Astrocyte of the spinal cord (primary cell): ENCODE measurements around the gene PDAP1.
A peak's percentile ranks its signal among the peaks of the same experiment; 100 is the strongest.
"Not testable (repeated sequence)": the region's sequence is repeated elsewhere in the genome, so short reads cannot be mapped to it uniquely, and the experiment has no call there.

Experiments
- DNase-seq: peaks from one replicate; pipeline ENCODE4 v3.0.0; 2011; ENCODE audit warnings: low read depth, low spot score
- H3K4me3 ChIP-seq: 2 replicates; pipeline ENCODE4 v1.5.1; 2011; ENCODE audit warnings: low read depth, mild to moderate bottlenecking, low read length, moderate library complexity
- in situ Hi-C: cut with HindIII; loops from 2 replicates; pipeline ENCODE4 v1.10.0; 2017; ENCODE audit warnings: low sequenced_read_pairs
- TF ChIP-seq, protein P1 (sequence below): IDR thresholded peaks from 2 replicates; pipeline ENCODE4 v1.5.1; 2012; ENCODE audit warnings: low read depth, mild to moderate bottlenecking, low read length, inconsistent platforms

The PDAP1 gene

DNA sequence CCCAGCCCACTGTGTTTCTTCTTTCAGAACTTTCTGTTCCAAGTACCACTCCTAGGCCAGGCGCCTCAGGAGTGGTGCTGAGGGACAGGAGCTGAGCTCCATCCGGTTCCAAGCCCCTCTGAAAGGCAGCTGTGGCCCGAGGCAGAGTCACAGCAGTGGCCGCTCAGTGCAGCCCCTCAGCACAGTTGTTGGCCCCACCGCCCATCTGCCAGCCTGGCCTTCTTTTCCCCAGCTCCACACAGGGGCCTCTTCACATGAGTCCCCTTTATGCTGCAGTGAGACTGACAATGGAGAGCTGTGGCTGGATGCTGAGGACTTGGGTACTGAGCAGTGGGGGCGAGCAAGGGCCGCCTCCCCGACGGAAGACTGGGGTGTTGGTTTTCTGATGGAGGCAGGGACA, 9.9 kb upstream of the PDAP1 start:
- no peak overlapping the region for H3K4me3 ChIP-seq
- DNase-seq: no peak
- in situ Hi-C loops: no loop called here
- TF ChIP-seq, protein P1, sequence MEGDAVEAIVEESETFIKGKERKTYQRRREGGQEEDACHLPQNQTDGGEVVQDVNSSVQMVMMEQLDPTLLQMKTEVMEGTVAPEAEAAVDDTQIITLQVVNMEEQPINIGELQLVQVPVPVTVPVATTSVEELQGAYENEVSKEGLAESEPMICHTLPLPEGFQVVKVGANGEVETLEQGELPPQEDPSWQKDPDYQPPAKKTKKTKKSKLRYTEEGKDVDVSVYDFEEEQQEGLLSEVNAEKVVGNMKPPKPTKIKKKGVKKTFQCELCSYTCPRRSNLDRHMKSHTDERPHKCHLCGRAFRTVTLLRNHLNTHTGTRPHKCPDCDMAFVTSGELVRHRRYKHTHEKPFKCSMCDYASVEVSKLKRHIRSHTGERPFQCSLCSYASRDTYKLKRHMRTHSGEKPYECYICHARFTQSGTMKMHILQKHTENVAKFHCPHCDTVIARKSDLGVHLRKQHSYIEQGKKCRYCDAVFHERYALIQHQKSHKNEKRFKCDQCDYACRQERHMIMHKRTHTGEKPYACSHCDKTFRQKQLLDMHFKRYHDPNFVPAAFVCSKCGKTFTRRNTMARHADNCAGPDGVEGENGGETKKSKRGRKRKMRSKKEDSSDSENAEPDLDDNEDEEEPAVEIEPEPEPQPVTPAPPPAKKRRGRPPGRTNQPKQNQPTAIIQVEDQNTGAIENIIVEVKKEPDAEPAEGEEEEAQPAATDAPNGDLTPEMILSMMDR: no peak

DNA sequence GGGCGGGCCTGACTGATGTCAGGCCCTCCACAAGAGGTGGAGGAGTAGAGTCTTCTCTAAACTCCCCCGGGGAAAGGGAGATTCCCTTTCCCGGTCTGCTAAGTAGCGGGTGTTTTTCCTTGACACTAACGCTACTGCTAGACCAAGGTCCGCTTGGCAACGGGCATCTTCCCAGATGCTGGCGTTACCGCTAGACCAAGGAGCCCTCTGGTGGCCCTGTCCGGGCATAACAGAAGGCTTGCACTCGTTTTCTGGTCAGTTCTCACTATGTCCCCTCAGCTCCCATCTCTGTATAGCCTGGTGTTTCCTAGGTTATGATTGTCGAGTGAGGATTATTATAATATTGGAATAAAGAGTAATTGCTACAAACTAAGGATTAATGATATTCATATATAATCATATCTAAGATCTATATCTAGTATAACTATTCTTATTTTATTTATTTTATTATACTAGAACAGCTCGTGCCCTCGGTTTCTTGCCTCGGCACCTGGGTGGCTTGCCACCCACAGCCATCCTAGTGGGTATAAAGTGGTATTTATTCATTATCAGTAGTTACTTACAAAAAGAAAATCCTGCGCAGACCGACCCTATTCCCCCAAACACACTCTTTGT, 7.2 kb upstream of the PDAP1 start:
- in situ Hi-C loops, H3K4me3 ChIP-seq: not testable (repeated sequence)
- TF ChIP-seq, protein P1: peak; percentile 66
- peak; percentile 50 for DNase-seq

DNA sequence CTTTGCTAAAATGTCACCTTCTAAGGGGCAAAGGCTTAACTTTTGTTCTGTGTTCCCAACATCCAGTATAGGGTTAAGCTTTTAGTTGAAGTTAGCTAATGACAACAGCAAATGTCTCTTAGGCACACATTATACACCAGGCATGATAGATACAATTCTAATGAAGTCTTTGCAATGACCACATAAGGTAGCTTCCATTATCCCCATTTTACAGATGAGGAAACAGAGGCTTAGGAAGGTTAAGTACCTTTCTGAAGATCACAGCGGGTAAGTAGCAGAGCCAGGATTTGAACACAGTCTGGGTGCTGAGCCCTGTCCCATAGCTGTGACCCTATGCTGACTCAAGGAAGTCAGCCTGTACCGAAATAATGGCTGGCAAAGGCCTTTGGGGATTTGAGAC, 2.2 kb upstream of the PDAP1 start:
- TF ChIP-seq, protein P1: no peak
- DNase-seq: no peak
- in situ Hi-C loops: no loop called here
- H3K4me3 ChIP-seq: no peak overlapping the region

DNA sequence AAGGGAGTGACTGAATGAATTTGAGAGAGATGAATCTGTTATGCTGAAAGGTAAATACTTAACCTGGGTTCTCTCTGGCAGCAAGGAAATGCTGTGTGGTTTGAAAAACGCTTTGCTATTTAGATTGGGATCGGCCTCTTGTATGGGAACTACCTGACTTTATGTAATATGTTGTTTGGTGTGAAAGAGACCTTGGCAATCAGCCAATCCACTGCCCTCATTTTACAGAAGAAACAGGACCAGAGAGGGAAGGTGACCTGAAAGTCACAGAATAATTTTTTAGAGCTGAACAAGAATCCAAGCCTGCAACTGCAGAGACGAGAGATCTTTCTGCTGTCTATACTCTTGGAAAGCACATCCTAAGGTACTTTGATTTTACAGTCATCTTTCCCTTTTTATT, 1.4 kb upstream of the PDAP1 start:
- TF ChIP-seq, protein P1: no peak
- peak overlapping the region; percentile 94 for H3K4me3 ChIP-seq
- in situ Hi-C loops: no loop called here
- DNase-seq: no peak

DNA sequence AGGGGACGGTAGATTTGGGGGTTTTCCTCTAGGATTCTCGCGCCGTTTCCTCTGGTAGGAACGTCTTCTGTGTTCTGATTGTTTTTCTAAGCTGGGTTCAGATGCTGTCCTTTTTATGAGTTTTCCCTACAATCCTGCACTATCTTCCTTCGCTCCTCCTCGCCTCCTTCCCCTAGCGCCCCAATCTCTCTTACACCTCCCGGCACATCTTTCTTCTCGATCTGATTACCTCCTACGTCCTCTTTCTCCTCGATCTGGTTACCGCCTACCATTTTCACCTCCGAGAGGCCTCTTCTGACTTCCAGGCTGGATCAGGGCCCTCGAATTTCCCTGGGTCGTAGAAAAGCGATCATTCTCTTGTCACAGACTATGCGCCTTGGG, 785 bp upstream of the PDAP1 start:
- TF ChIP-seq, protein P1: no peak
- H3K4me3 ChIP-seq: peak overlapping the region; percentile 94
- in situ Hi-C loops: no loop called here
- DNase-seq: no peak

DNA sequence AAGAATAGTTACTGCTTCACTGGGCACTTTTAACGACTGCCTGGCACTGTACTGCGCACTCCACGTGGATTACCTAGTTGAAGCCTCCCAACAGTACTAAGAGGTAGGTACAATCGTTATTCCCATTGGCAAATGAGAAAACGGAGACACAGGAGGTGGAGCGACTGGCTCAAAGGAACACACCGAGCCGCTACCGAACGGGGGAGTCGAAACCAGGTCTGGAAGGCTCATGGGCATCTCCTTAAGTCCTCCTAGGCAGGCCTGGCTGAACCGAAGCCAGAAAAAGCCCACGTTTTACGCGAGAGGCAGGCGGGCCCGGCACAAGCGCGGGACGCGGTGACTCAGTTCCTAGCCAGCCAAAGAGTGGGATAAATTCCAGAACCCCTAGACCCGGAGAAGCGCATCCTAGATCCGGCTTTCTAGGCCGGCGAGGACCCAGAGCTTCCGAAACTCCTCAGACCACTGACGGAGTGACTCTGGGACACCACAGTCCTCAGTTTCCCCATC, 472 bp downstream of the PDAP1 start:
- peak overlapping the region; percentile 94 for H3K4me3 ChIP-seq
- TF ChIP-seq, protein P1: no peak
- peak; percentile 82 for DNase-seq
- in situ Hi-C loops: no loop called here
